ENCODE data around the gene PPP1R12B.
"Not testable (repeated sequence)": the region's sequence is repeated elsewhere in the genome, so short reads cannot be mapped to it uniquely, and the experiment has no call there.

Gene PPP1R12B

DNA sequence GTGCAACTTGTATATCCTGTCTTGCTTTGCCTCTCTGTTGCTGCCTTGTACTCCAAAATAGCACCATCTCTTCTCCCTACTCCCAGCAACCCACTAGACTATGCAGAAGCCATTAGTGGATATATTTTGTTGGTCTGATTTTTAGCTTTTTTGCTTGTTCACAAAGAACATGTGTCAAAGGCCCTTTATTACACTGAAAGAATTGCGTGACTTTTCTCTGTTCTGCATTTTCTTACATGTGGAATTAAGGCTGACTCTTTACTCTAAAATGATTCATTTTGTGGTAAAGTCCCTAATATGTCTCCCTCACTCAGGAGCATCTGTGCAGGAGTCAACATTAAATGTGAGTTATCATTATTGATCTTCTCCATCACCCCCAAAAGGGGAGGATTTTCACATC is 182.2 kb downstream of the PPP1R12B start:
- not testable (repeated sequence) for DNase-seq (ENCODE audit: low read depth)

DNA sequence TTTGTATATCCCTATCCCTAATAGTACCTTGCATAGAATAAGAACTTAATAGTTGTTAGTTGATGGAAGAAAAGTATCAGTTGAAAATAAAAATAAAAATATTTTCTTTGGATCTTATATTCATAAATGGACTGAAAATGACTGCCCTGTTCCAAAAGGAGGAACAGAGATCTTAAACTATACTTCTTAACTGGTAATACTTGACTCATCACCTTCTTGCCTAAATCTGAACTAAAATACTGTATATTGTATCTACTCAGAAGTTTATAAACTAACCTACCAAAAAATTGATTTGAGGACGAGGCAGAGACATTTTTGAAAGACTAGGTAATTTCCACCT is 182.9 kb downstream of the PPP1R12B start:
- no peak for DNase-seq (ENCODE audit: low read depth)

DNA sequence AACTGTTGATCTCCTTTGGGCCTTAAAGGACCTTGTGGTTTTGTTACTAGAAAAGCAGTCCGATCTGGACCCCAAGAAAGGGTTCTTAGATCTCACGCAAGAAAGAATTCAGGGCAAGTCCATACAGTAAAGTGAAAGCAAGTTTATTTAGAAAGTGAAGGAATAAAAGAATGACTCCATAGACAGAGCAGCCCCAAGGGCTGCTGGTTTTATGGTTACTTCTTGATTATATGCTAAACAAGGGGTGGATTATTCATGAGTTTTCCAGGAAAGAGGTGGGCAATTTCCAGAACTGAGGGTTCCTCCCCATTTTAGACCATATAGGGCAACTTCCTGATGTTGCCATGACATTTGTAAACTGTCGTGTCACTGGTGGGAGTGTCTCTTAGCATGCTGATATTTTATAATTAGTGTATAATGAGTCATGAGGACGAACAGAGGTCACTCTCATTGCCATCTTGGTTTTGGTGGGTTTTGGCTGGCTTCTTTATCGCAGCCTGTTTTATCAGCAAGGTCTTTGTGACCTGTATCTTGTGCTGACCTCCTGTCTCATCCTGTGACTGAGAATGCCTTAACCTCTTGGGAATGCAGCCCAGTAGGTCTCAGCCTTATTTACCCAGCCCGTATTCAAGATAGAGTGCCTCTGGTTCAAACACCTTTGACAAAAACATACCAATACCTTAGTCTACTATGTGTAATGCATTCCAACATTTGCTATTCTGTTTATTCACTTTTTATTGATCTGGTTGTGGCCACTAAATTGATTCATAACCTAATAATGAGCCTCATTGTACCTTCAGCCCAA is 183.5 kb downstream of the PPP1R12B start:
- DNase-seq (ENCODE audit: low read depth) = not testable (repeated sequence)

DNA sequence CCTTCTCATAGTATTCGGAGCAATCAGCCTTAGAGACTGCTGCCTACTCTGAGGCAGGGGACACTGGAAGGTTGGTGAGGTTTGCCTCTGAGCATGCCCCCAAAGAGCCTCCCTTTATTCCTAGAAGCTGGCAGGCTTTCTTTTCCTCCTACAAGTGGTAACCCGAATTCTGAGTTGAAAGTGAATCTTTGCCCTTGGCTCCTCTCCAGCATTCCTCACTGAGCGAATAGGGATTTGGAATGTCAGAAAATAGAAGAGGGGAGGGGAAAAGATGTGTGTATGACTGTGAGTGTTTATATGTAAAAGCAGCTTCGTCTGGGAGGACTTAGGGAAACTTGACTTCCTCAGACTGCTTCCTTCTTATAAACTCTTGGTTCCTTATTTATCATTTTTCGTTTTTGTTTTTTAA is 190.7 kb downstream of the PPP1R12B start:
- peak; percentile 38 for DNase-seq (ENCODE audit: low read depth)

DNA sequence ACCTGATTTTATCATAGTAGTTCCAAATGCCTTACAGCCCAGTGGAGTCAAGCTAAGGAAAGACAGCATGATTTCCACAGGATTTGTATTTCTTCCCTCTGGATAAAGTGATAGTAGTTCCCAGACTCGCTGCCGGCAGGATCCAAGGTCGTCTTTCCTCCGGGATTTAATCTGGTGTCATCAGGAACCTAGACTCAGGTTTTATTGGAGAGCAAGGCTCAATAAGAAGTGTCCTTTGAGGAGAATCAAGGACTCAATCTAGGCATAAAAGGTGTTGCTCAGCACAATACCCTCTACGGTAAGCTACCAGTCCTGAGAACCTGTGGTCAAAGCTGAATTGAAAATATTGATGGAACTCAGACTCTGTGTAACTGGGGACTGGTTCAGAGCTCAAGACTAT is 191.1 kb downstream of the PPP1R12B start:
- DNase-seq (ENCODE audit: low read depth) = not testable (repeated sequence)

DNA sequence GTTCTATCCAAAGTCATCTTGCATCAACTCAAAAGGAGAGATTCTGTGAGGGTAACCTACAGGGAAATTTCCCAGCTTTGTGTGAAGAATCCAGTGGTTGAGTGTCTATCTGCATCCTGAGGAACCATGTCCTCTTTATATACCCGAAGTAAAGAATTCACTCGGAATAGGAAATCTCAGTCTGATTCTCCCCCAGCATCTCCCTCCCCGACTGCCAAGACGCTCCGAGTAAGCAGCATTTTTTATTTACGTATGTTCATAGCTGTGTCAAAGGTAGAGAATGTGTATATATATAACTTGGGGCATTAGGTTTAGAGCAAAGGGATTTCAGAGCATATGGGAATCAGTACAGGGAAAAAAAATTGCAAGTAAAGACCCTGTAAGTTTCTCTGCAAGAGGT is 191.5 kb downstream of the PPP1R12B start:
- DNase-seq (ENCODE audit: low read depth) = no peak

DNA sequence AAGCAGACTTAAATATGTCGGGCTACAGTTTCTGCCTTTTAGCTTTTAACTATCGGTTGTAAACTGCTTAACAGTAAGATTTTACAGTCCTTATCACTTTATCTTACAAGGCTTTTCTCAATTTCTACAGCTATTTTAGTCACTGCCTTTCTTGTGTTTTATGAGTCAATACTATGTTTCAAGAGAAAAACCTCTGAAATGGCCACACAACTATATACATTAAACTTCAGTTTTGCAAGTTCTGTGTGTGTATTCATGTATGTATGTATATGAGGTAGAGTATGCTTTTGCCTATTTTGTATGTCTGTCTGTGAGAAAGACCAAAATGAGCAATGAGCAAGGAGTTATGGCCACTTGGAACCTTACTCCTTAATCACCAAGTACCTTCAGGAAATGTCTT is 191.9 kb downstream of the PPP1R12B start:
- DNase-seq (ENCODE audit: low read depth) = no peak

DNA sequence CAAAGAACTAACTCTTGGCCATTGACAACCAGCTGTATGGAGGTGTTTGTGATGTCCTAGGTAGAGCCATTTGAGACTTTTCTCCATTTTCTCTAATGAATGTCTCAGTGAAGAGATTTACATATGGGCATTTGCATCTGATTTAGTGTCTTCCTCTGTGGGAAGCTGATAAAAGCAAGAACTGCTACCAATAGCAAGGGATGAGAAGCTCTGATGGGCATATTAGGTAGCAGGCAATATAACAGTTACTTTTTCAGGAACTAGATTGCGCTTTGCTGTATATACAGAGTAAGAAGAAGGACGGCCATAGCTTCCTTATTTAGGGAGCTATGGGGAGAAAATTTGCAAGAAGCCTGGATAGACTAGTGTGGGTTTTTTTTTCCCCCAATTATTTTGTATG is 192.4 kb downstream of the PPP1R12B start:
- DNase-seq (ENCODE audit: low read depth) = not testable (repeated sequence)

DNA sequence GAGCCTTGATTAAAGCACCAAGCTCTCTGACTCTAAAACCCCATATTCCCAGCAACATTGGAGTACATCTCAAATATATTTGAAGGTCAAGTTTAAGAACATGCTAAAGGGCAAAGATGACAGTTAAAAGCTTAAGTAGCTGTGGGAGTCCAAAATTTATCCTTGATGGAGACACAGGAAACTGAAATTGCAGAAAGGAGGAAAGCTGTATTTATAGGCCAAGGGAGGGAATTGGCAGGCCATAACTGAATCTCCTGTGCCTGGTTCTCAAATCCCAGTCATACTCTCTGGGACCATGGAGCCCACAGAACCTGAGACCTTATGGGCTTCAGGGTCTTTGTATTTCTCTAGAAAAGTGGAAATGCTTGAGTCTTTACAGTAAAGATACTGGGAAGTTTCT is 193.9 kb downstream of the PPP1R12B start:
- not testable (repeated sequence) for DNase-seq (ENCODE audit: low read depth)

DNA sequence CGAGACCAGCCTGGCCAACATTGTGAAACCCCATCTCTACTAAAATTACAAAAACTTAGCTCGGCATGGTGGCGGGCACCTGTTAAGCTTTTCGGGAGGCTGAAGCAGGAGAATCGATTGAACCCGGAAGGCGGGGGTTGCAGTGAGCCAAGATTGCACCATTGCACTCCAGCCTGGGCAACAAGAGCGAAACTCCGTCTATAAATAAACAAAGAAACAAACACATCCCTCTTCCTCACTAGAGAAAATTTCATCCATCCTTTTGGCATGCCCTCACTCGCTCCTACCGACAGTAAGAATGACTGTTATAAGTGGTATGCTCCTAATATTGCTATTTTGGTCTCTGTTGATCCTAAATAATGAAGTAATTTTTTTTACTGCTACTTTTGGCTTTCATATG is 195.0 kb downstream of the PPP1R12B start:
- DNase-seq (ENCODE audit: low read depth) = not testable (repeated sequence)

DNA sequence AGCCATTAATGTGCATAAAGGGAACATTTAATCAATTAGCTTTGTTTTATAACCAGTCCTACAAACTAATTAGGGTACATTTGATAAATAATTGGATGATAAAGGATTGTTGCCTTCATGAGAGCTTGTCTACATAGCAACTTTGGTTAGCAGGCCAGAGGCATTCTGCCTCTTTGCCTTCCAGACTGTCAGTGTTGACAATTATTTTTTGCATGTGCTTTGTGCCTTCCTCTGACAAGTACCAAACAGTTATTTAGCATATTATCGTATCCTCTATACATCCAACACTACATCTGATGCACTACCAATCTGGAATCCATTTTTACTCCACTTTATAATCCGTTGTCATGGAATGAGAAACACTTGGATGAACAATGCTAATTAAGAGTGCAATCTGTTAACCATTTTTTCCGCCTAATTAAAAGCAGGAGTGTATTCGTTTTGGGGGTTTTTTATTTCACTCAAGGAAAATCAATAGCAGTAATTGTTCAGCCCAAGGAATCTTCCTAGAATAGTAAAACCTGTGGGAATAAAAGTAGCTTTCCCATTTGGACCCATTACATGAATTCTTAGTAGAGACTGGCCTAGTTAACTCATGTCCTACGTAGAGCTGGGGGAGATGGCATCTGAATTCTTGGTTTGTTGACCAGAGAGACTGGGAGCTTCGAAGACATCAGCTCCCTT is 196.4 kb downstream of the PPP1R12B start:
- DNase-seq (ENCODE audit: low read depth) = not testable (repeated sequence)

DNA sequence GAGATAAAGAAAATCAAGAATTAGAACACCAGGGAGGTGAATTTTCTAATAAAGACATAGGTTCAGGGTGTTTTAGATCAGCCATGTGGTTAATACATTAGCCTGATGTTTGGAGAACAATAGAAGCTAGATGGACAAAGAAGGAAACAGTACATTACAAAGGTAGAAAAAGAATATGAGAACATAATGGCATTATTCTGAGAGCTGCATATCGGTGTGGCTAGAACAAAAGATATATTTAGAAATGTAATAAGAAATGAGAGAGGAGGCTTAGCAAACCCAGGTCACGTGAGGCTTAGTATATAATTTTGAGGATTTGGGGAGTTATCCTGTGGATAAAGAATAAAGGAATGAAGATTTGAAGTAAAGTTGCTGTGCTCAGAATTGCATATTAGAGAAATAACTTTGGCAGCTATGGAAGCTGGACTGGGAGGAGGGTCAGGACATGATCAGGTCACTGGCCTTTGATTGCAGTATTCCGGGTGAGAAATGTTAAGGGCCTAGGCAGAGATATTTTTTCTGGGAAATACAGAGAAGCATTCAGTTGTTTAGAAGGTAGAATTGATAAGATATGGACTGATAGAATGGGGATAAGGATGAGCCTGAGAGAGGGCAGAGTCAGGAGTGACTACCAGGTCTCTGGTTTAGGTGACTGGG is 197.3 kb downstream of the PPP1R12B start:
- DNase-seq (ENCODE audit: low read depth) = not testable (repeated sequence)

DNA sequence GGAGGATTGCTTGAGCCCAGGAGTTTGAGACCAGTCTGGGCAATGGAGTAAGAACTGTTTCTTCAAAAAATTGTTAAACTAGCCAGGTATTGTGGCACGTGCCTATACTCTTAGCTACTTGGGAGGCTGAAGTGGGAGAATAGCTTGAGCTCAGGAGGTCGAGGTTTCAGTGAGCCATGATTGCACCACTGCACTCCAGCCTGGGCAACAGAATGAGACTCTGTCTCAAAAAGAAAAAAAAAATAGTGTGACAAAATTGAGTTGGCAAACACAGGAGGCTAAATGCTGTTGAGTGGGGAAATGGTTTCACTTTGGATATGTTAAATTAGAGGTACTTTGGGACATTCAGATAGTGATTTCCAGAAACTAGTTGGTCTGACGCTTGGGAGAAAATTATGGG is 197.9 kb downstream of the PPP1R12B start:
- not testable (repeated sequence) for DNase-seq (ENCODE audit: low read depth)

DNA sequence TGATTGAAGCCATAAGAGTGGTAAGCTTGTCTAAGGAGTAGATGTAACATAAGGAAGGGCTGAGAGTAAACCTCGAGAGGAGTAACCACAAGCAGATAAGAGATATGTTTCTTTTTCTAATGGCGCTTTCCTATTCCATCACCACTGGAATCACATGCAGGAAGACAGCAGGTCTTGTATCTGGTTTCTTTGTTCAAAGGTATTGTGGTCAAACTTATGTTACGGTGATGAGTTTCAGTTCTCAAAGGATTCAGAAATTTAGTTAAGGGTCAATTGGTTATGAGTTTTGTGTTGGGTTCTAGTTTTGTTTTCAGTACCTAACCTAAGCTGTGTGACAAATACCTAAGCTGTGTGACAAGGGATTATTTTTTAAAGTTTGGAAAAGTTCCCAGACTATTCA is 198.3 kb downstream of the PPP1R12B start:
- not testable (repeated sequence) for DNase-seq (ENCODE audit: low read depth)

DNA sequence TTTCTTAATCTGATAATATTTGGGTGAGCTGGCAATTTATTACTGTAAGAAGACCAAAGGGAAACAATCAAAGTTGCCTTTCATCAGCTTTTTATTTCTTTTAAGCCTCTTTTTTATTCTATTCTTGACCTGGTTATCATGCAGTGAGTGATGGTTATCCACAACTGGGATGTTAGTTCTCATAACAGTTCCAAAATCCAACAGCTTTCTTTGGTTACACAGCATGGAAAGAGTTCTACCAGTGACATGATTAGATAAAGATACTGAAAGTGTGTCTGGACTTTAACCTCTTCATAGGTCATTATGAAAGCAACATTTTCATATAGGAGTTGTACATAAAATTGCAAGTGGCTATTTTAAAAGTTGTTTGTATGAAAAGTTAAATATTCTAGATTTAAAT is 198.7 kb downstream of the PPP1R12B start:
- no peak for DNase-seq (ENCODE audit: low read depth)

DNA sequence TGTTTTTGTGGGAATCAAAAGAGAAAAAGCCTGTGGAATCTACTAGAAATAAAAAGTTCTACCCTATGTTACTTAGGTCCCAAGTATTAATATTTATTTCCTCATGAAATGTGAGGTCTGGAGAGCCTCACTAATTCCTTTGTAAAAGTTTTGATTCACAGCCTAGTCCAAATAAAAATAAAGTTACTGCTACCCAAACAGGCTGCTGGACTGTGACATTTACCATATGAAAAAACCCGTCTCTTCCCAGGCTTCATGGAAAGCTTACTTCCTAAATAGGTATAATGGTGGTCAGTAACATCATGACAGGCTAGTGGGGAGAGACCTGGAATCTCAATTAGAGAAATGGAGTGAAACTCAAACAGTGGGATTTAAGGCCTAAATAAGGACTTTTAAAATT is 201.6 kb downstream of the PPP1R12B start:
- DNase-seq (ENCODE audit: low read depth) = not testable (repeated sequence)

DNA sequence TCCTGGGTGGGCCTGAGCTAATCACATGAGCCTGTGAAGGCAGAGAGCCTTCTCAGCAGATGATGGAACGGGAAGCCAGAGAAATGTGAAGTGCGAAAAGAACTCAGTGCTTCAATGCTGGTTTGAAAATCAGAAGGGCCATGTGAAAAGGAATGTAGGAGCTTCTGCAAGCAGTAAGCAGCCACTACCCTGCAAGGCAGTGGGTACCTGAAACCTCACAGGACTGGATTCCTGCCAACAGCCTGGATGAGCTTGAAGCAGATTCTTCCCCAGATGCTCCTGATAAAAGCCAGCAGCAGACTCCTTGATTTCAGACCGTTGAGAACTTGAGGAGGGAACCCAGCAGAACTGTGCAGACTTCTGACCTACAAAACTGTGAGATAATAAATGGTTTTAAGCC is 203.2 kb downstream of the PPP1R12B start:
- DNase-seq (ENCODE audit: low read depth) = no peak

DNA sequence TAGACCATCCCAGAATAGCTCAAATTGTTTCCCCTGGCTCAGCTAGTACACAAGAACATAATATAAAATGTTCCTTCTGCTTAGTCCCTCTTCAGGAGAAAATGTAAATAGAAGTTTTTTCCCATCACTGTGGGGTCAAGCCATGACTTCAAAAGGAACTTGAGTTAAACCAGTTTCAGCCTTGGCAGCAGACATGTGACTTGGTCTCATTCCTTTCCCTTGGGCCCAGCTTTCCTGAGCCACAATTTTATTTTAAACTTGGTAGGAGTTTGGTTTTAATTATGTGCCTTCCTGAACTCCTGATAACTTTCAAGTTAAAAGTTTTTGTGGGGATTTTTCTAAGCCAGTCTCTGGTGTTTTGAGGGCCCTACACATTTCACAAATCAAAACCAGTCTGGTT is 204.1 kb downstream of the PPP1R12B start:
- DNase-seq (ENCODE audit: low read depth) = not testable (repeated sequence)

DNA sequence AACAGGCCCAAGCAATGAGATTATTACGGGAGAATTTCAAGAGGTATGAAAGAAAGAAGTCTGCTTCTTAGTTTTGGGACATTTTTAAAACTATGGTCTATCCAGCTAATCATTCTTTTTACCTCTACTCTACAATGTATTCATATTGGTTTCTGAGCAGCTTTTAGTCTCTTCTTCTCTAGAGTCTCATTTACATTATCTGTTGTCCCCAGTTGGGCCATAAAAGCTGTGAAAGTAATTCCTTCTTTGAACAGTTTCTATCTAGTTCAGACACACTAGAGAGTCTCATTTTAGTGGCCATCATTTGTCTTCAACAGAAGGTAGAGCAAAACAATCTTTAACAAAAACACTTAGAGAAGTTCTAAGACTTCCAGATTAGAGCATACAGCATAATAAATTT is 204.6 kb downstream of the PPP1R12B start:
- not testable (repeated sequence) for DNase-seq (ENCODE audit: low read depth)

DNA sequence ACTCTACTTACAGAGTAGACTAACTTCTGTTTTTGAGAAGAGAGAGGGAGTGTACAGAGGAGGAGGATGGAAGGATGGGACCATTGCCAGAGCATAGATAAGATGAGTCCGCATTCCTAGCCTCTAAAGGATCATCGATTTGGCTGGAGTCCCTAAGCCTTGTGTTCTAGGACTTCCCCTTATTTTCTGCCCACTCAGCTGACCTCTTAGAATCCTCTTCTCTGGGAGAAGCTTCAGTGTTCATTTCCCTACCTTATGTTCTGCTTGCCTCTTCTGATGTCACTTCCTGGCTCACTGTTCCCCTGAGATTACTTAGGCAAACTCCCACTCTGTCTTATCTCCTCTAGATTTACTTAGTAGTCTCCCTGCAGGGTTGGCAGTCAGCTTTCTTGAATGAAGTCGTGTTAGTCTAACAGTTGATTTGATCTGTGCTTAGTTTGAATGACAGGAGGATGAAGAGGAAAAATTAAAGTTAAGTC is 205.1 kb downstream of the PPP1R12B start:
- DNase-seq (ENCODE audit: low read depth) = no peak

DNA sequence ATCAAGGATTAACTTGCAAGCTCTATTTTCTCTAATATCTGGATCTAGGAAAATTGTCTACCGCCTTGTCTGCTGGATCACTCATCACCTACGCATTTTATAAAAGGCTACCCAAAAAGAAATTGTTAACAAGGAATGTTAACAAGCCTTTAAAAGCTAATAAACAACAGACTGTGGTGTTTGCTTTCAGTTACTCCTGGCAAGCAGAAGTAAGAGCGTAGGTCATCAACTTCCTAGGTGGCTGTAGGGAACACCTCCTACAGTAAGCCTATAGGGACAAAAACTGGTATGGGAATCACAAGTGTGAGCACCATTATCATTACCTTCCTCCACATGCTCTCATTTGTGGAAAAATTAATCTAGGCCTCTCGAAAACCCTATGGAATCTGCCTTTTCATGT is 206.1 kb downstream of the PPP1R12B start:
- not testable (repeated sequence) for DNase-seq (ENCODE audit: low read depth)

DNA sequence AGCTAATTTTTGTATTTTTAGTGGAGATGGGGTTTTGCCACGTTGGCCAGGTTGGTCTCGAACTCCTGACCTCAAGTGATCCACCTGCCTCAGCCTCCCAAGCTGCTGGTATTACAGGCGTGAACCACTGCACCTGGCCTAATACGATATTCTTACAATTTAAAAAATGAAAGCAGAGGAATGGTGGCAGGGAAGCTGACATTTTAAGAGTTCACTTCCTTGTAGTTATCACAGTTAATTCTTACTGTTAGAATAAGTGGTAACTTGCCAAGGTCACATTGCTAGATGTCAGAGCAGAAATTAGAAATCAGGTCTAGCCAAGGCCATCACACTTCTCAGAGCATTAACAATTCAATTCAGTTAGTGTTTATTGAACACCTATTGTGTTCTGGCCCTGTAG is 207.5 kb downstream of the PPP1R12B start:
- DNase-seq (ENCODE audit: low read depth) = not testable (repeated sequence)

DNA sequence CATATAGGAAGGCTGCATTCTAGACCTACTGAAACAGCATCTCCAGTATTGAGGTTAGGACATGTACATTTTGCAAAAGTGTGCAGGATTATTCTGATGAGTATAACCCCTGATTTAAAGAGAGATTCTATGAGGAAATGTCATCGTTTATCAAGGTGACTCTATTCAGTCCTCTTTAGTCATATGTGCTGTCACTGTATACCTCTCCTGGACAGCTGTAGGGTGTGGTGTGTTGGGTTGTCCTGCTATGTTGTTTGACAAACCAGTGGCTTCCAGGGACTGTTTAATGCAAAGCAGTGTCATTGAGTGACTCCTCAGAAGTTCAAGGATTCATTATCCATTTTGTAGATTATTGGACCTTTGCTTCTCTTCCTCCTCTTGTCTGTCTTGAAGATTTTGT is 209.2 kb downstream of the PPP1R12B start:
- not testable (repeated sequence) for DNase-seq (ENCODE audit: low read depth)
